Measurements from ENCODE around the gene ZC3H8. TPM values are rescaled to one million over a fixed set of nuclear protein-coding genes. Genes with fewer than 3 reads are reported as not detected.

The ZC3H8 gene
- total RNA-seq, 1 donor from 2014 or later, result 20.7 TPM

- Mint-ChIP-seq H3K9me3 (no peaks in the 10 kb centered on the region), H3K36me3 (peaks cover 9% of the 10 kb centered on the region), H3K4me3 (no peak overlapping the region), H3K27me3 (no peaks in the 10 kb centered on the region), H3K27ac (no peak overlapping the region), H3K4me1 (ENCODE audit: unreplicated experiment) (no peaks in the 10 kb centered on the region)
- no peak for DNase-seq (ENCODE audit: extremely low spot score, unreplicated experiment)
- TF ChIP-seq, protein P1, sequence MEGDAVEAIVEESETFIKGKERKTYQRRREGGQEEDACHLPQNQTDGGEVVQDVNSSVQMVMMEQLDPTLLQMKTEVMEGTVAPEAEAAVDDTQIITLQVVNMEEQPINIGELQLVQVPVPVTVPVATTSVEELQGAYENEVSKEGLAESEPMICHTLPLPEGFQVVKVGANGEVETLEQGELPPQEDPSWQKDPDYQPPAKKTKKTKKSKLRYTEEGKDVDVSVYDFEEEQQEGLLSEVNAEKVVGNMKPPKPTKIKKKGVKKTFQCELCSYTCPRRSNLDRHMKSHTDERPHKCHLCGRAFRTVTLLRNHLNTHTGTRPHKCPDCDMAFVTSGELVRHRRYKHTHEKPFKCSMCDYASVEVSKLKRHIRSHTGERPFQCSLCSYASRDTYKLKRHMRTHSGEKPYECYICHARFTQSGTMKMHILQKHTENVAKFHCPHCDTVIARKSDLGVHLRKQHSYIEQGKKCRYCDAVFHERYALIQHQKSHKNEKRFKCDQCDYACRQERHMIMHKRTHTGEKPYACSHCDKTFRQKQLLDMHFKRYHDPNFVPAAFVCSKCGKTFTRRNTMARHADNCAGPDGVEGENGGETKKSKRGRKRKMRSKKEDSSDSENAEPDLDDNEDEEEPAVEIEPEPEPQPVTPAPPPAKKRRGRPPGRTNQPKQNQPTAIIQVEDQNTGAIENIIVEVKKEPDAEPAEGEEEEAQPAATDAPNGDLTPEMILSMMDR (conservative IDR thresholded peaks at IDR 0.05), result no peak
Measured at GRCh38 chr2:112243233-112243632, 11.6 kb downstream of the ZC3H8 start.

GRCh38 chr2:112242384-112242783, 12.5 kb downstream of the ZC3H8 start:
- no peaks in the 10 kb centered on the region for H3K27me3 Mint-ChIP-seq
- H3K4me3 Mint-ChIP-seq, result no peak overlapping the region
- DNase-seq (ENCODE audit: extremely low spot score, unreplicated experiment), result no peak
- H3K27ac Mint-ChIP-seq, result no peak overlapping the region
- H3K36me3 Mint-ChIP-seq, result peaks cover 9% of the 10 kb centered on the region
- no peaks in the 10 kb centered on the region for H3K4me1 Mint-ChIP-seq (ENCODE audit: unreplicated experiment)
- TF ChIP-seq, protein P1 (conservative IDR thresholded peaks at IDR 0.05), result no peak
- no peaks in the 10 kb centered on the region for H3K9me3 Mint-ChIP-seq

GRCh38 chr2:112239862-112240261, 15.0 kb downstream of the ZC3H8 start:
- TF ChIP-seq, protein P1 (conservative IDR thresholded peaks at IDR 0.05), result no peak
- Mint-ChIP-seq H3K27me3 (no peaks in the 10 kb centered on the region), H3K4me3 (no peak overlapping the region), H3K4me1 (ENCODE audit: unreplicated experiment) (no peaks in the 10 kb centered on the region), H3K27ac (no peak overlapping the region), H3K36me3 (peaks cover under 1% of the 10 kb centered on the region), H3K9me3 (no peaks in the 10 kb centered on the region)
- DNase-seq (ENCODE audit: extremely low spot score, unreplicated experiment), result no peak

DNA sequence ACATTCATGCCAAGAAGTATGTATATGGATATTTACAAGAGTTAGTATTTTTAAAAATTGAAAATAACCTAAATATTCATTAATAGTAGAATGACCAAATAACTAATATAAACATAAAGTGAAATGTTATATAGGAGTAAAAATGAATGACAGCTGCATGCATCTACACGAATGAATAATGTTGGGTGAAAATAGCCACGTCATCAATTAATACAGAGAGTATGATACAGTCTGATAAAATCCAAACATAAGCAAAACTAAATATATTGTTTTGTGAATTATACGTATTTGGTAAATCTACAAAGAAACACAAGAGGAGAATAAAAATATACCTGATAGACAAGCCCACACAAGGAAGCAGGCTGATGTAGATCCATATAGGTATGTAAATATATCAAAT, 24.5 kb downstream of the ZC3H8 start:
- no peaks in the 10 kb centered on the region for H3K4me1 Mint-ChIP-seq (ENCODE audit: unreplicated experiment)
- H3K36me3 Mint-ChIP-seq, result peaks cover 19% of the 10 kb centered on the region

DNA sequence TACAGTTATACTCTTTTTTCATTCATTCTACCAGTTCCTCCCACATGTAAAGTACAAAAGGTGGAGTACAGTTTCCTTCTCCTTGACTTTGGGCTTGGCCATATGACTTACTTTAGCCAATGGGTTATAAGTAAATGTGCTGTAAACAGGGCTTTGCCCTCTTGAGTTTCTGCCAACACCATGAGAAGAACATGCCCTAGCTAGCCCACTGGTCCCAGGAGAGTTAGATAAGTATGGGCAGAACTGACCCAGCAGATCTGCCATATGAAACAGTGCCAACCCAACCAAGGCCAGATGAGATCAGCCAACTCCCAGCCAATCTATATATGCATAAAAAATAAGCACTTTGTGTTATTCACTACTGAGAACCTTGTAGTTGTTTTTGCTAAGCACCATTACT, 25.5 kb downstream of the ZC3H8 start:
- Mint-ChIP-seq H3K36me3 (peaks cover 22% of the 10 kb centered on the region), H3K4me1 (ENCODE audit: unreplicated experiment) (no peaks in the 10 kb centered on the region), H3K9me3 (no peaks in the 10 kb centered on the region), H3K27ac (no peak overlapping the region), H3K4me3 (no peak overlapping the region), H3K27me3 (no peaks in the 10 kb centered on the region)
- TF ChIP-seq, protein P1 (conservative IDR thresholded peaks at IDR 0.05), result no peak
- DNase-seq (ENCODE audit: extremely low spot score, unreplicated experiment), result no peak

More for the DNA sequence above, 24.5 kb downstream of the ZC3H8 start:
- Mint-ChIP-seq H3K9me3 (no peaks in the 10 kb centered on the region), H3K4me3 (no peak overlapping the region), H3K27ac (no peak overlapping the region), H3K27me3 (no peaks in the 10 kb centered on the region)
- TF ChIP-seq, protein P1 (conservative IDR thresholded peaks at IDR 0.05), result no peak
- no peak for DNase-seq (ENCODE audit: extremely low spot score, unreplicated experiment)

DNA sequence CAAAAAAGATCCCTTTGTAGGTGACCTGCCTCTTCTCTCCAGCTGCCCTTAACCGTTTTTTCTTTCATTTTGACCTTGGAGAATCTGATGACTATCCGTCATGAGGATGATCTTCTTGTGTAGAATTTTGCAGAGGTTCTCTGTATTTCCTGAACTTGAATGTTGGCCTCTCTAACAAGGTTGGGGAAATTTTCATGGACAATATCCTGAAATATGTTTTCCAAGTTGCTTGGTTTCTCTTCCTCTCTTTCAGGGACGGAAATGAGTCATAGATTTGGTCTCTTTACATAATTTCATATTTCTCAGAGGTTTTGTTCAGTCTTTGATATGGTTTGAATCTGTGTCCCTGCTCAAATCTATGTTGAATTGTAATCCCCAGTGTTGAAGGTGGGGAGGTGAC, 34.0 kb downstream of the ZC3H8 start:
- Mint-ChIP-seq H3K9me3 (peaks cover 13% of the 10 kb centered on the region), H3K27me3 (no peaks in the 10 kb centered on the region), H3K36me3 (peaks cover 33% of the 10 kb centered on the region), H3K4me1 (ENCODE audit: unreplicated experiment) (no peaks in the 10 kb centered on the region), H3K27ac (no peak overlapping the region), H3K4me3 (no peak overlapping the region)
- TF ChIP-seq, protein P1 (conservative IDR thresholded peaks at IDR 0.05), result no peak
- DNase-seq (ENCODE audit: extremely low spot score, unreplicated experiment), result no peak
